GM10266 (cell line): ENCODE results near the gene CDPF1.
"Not testable (repeated sequence)": the region's sequence is repeated elsewhere in the genome, so short reads cannot be mapped to it uniquely, and the experiment has no call there.

Experiments used
- DNase-seq: peaks from one replicate; pipeline ENCODE4 v3.0.0; 2012; ENCODE audit errors: extremely low spot score
- CTCF ChIP-seq: IDR thresholded peaks from 2 replicates; pipeline ENCODE4 v1.5.1; 2012; ENCODE audit warnings: mild to moderate bottlenecking, low read depth; ENCODE audit not compliant: control insufficient read depth, insufficient read depth; ENCODE audit errors: missing control alignments

CDPF1 gene

GRCh38 chr22:46201059-46201757 lies 48.9 kb downstream of the CDPF1 start:
- DNase-seq = no peak
- no peak for TF ChIP-seq CTCF

- DNase-seq = not testable (repeated sequence)
Observed at GRCh38 chr22:46198806-46199205, 51.3 kb downstream of the CDPF1 start.

- no peak for DNase-seq
- TF ChIP-seq CTCF = no peak
Observed at GRCh38 chr22:46198274-46198673, 51.8 kb downstream of the CDPF1 start.

GRCh38 chr22:46196278-46196677 lies 53.8 kb downstream of the CDPF1 start:
- no peak for TF ChIP-seq CTCF
- no peak for DNase-seq

- TF ChIP-seq CTCF = no peak
- no peak for DNase-seq
Observed at GRCh38 chr22:46195487-46196165, 54.5 kb downstream of the CDPF1 start.
